ENCODE data around the gene COL4A1. TPM values are rescaled to one million over a fixed set of nuclear protein-coding genes. Genes with fewer than 3 reads are reported as not detected.

Gene COL4A1
- total and polyA plus RNA-seq, 2 of the 13 experiments (the other 11 are each of a cell fraction or from before 2014, with no cell fraction given): not detected

- no peak for FAIRE-seq
- H3K4me3 ChIP-seq (replicated peaks in 1 of 3; ENCODE audit: insufficient read depth in 1 of 3, low read depth in 2 of 3, low read length in 3 of 3): no peak overlapping the region
- H3K4me1 ChIP-seq (ENCODE audit: insufficient read depth, low read length): no peaks in the 10 kb centered on the region
- no peaks in the 10 kb centered on the region for H4K20me1 ChIP-seq (ENCODE audit: insufficient read depth, low read length)
- no peak overlapping the region for H3K4me2 ChIP-seq (ENCODE audit: low read depth, low read length)
- no peaks in the 10 kb centered on the region for H3K36me3 ChIP-seq (replicated peaks in 1 of 2; ENCODE audit: control insufficient read depth in 1 of 2, insufficient read depth in 2 of 2, low read length in 2 of 2)
- no peaks in the 10 kb centered on the region for H3K79me2 ChIP-seq (ENCODE audit: insufficient read depth, low read length)
- POLR2A ChIA-PET: no interaction called here
- in situ Hi-C loops (cut with HindIII; ENCODE audit: extremely low pct_ligation_motif_present, low pct_unique_long_range_greater_than_20kb): loop anchor here (5.0 to 25.0 kb wide), 2 partner anchors 188 to 588 kb away; no protein-coding TSS in a partner anchor
- H3K9ac ChIP-seq (ENCODE audit: insufficient read depth, low read depth, low read length): no peak overlapping the region
- no TSS peak for BruUV-seq (replicated peaks)
- DNase-seq (ENCODE audit: low spot score): no peak
- ATAC-seq: no peak
- H3K27ac ChIP-seq (ENCODE audit: extremely low read length, insufficient read depth, low read length): no peak overlapping the region
- CTCF ChIA-PET (ENCODE audit: low intra/inter-chr PET ratio, low total read pairs): interaction anchor here (3.4 kb wide), 1 partner anchor 188 kb away, joined by 32 read pairs; no protein-coding TSS in a partner anchor
- TF ChIP-seq MTERF4 (CRISPR knock-in tag; IDR thresholded peaks at IDR 0.05) (no peak), RARA (CRISPR knock-in tag; IDR thresholded peaks at IDR 0.05) (no peak), ZNF251 (CRISPR knock-in tag; IDR thresholded peaks at IDR 0.05) (no peak), ZNF660 (CRISPR knock-in tag; IDR thresholded peaks at IDR 0.05; ENCODE audit: borderline replicate concordance, low read depth) (no peak), TRIM24 (CRISPR knock-in tag; IDR thresholded peaks at IDR 0.05) (no peak), ZNF225 (CRISPR knock-in tag; IDR thresholded peaks at IDR 0.05) (no peak), EED (CRISPR knock-in tag; IDR thresholded peaks at IDR 0.05) (no peak), ZNF407 (CRISPR knock-in tag; IDR thresholded peaks at IDR 0.05; ENCODE audit: not compliant biosample characterization) (no peak), ZNF354B (CRISPR knock-in tag; IDR thresholded peaks at IDR 0.05) (no peak)
- TF ChIP-seq, protein P1, sequence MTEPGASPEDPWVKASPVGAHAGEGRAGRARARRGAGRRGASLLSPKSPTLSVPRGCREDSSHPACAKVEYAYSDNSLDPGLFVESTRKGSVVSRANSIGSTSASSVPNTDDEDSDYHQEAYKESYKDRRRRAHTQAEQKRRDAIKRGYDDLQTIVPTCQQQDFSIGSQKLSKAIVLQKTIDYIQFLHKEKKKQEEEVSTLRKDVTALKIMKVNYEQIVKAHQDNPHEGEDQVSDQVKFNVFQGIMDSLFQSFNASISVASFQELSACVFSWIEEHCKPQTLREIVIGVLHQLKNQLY (CRISPR knock-in tag; IDR thresholded peaks at IDR 0.05): no peak
- no peak overlapping the region for H2AFZ ChIP-seq (ENCODE audit: low read length)
- peaks cover 2 to 14% of the 10 kb centered on the region in 2 experiments; a peak in 3 of 5 replicates for H3K27me3 ChIP-seq (ENCODE audit: control insufficient read depth in 1 of 2, insufficient read depth in 2 of 2, low read length in 2 of 2)
- under 1% methylated on average over 8 of the region's 8 CpGs for WGBS (ENCODE audit: low lambda C conversion rate)
- intact Hi-C loops (cut with micrococcal nuclease; ENCODE audit: unreplicated experiment): no loop called here
- no peaks in the 10 kb centered on the region for H3K9me3 ChIP-seq (ENCODE audit: low read length)
Measured at GRCh38 chr13:110224519-110224918, 82.4 kb downstream of the COL4A1 start.
